GM13976 (cell line): ENCODE results near the gene NFX1.

Experiments used
- DNase-seq: peaks from one replicate; pipeline ENCODE4 v3.0.0; 2012; ENCODE audit warnings: low spot score
- in situ Hi-C: fragments of 300-500 bp; cut with MboI; formaldehyde crosslinking; loops from one replicate; pipeline ENCODE4 v1.12.0; 2022; ENCODE audit warnings: low sequenced_read_pairs, mixed read lengths, inconsistent platforms; ENCODE audit not compliant: unreplicated experiment
- TF ChIP-seq, protein P1 (sequence below): IDR thresholded peaks from 2 replicates; pipeline ENCODE4 v1.5.1; 2012; ENCODE audit warnings: borderline replicate concordance, mild to moderate bottlenecking; ENCODE audit not compliant: insufficient read depth; ENCODE audit errors: extremely low read depth, missing control alignments, control extremely low read depth

The NFX1 gene

DNA sequence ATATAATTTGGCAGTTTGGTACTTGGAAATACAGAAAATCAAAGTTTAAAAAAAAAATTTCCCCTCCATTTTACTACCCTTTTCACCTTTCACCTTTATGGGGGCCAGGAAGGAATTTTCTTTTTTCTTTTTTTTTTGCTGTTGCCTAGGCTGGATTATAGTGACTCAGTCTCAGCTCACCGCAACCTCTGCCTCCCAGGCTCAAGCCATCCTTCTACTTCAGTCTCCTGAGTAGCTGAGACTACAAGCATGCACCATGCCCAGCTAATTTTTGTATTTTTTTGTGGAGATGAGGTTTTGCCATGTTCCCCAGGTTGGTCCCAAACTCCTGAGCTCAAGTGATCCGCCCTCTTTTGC is 16.4 kb upstream of the NFX1 start:
- DNase-seq, result no peak
- in situ Hi-C loops, result no loop called here
- TF ChIP-seq, protein P1, sequence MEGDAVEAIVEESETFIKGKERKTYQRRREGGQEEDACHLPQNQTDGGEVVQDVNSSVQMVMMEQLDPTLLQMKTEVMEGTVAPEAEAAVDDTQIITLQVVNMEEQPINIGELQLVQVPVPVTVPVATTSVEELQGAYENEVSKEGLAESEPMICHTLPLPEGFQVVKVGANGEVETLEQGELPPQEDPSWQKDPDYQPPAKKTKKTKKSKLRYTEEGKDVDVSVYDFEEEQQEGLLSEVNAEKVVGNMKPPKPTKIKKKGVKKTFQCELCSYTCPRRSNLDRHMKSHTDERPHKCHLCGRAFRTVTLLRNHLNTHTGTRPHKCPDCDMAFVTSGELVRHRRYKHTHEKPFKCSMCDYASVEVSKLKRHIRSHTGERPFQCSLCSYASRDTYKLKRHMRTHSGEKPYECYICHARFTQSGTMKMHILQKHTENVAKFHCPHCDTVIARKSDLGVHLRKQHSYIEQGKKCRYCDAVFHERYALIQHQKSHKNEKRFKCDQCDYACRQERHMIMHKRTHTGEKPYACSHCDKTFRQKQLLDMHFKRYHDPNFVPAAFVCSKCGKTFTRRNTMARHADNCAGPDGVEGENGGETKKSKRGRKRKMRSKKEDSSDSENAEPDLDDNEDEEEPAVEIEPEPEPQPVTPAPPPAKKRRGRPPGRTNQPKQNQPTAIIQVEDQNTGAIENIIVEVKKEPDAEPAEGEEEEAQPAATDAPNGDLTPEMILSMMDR, result no peak

DNA sequence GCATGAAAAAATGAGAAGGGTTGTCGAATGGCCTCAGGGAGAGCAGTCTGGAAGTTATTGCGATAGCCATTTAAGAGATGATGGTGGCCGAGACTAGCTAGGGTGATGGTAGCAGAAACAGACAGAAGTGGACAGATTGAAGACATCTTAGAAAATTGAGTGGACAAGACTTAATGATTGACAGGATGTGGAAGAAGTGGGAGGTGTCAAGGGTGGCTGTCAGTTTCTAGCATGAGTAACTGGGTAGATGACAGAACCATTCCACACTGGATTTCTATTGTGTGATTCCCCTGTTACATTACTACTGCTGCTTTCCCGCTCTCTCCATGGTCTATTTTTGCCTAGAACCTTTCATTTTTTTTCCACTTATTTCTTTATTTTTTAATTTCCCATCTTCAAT is 12.8 kb upstream of the NFX1 start:
- no peak for DNase-seq
- TF ChIP-seq, protein P1, result no peak
- in situ Hi-C loops, result no loop called here

DNA sequence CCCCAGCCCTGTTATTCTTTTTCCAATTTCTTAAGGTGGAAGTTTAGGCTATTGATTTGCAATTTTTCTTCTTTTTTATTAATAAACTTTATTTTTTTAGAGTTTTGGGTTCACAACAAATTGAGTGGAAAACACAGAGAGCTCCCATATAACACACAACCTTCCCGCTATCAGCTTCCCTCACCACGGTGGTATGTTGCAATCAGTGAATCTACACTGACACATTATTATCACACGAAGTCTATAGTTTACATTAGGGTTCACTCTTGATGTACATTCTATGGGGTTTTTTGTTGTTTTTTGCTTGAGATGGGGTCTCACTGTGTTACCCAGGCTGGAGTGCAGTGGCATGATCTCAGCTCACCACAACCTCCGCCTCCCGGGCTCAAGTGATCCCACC is 4.8 kb upstream of the NFX1 start:
- TF ChIP-seq, protein P1, result no peak
- in situ Hi-C loops, result no loop called here
- no peak for DNase-seq

DNA sequence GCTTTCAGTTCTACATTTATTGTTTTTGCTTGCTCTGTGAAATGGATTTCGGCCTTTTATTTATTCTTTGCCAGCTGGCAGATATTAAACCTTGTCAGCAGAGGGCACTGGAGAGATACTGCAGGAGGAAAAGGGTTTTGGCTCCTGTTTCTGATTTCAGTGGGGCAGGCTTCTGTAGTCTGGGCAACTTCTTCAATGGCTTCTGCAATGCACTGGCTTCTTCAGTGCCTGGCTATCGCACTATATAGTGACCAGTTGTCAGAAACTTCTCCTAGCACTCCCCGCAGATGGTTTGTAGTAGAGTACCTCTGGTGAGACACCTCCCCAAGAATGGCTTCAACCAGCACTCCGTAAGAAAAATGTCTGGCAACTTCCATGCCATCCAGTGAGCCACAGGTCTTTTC is 3.2 kb upstream of the NFX1 start:
- peak; percentile 71 for DNase-seq
- TF ChIP-seq, protein P1, result peak; percentile 82
- in situ Hi-C loops, result no loop called here

DNA sequence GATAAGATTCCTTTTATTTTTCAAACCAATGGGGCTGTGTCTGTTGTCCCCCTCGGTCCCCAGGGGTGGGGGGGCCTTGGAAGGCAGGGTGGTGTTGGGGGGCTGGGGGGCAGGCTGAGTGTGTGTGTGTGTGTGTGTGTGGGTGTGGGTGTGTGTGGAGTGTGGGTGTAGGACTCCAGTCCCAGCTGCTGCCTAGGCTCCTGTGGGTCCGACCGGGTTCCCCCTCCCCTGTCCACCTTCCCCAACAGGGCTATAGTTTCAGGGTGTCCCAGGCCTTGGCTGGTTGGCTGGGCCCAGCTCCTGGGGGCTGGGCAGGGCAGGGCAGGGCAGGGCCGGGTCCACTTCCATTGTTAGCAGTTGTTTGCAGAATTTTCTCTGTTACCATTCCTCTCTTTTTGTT is 2.1 kb upstream of the NFX1 start:
- in situ Hi-C loops, result no loop called here
- DNase-seq, result no peak
- TF ChIP-seq, protein P1, result no peak

DNA sequence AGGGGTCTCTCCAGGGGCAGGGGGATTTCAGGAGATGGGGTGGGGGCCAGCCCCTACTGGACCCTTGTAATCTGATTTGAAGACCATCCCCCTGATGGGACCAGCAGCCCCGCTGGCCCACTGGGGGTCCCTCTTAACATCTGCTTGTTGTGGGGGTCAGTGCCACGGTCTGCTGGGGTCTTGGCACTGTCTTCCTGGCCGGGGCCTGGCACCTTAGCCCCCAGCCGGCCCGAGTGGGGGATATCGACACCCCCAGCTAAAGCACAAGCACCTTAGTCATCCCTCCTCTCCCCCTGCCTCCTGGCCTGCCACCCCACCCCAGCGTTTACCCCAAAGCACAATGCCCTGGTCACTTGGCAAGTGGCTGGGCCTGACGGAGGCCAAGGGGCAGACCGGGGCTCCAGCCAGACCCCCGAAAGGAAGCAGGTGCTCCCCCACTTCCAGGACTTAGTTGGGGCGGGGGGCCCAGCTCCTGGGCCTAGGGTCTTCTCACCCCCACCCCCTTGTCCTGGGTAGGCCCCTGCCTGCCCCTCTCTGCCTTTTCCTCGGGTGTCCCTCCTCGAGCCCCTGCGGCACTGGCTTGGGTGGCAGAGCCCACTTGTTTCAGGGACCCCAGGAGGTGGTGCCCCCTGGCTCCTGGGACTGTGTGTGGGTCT is 1.4 kb upstream of the NFX1 start:
- TF ChIP-seq, protein P1, result no peak
- in situ Hi-C loops, result no loop called here
- no peak for DNase-seq
